ENCODE data around the gene MDH2.
"Not testable (repeated sequence)": the region's sequence is repeated elsewhere in the genome, so short reads cannot be mapped to it uniquely, and the experiment has no call there.

MDH2 gene

GRCh38 chr7:76113042-76113630 is 65.2 kb downstream of the MDH2 start:
- not testable (repeated sequence) for DNase-seq (ENCODE audit: low spot score)

DNA sequence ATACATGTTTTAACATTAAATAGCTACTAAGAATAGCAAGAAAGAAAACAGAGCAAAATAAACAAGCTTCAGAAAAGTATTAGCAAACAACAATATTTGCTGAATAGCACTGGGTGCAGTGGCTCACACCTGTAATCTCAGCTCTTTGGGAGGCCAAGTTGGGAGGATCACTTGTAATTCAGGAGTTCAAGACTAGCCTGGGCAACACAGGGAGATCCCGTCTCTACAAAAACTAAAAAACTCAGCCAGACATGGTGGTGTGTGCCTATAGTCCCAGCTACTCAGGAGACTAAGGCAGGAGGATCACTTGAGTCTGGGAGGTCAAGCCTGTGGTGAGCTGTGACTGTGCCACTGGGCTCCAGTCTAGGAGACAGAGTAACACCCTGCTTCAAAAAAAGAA is 66.8 kb downstream of the MDH2 start:
- DNase-seq (ENCODE audit: low spot score): not testable (repeated sequence)

All from COLO829 (cell line).